Endothelial cell of umbilical vein (primary cell): ENCODE results near the gene SIGLEC6. TPM values are rescaled to one million over a fixed set of nuclear protein-coding genes. Genes with fewer than 3 reads are reported as not detected.

Experiments used
- BruUV-seq: library from RNA; stranded (reverse); fragments of 400-500 nt; replicated peaks from 2 replicates; lab custom pipeline; 2021; lab: Mats Ljungman, UMichigan
- CTCF ChIA-PET: fragments of 300-600, 350-600 bp; sonication (Branson Sonifier 250); formaldehyde crosslinking; loops from one replicate; lab custom pipeline; 2021; ENCODE audit warnings: antibody characterized with exemption, inconsistent platforms; lab: Charles Lee
- POLR2A ChIA-PET: fragments of 300-600, 350-600 bp; sonication (Branson Sonifier 250); formaldehyde crosslinking; loops from one replicate; lab custom pipeline; 2021; ENCODE audit warnings: antibody characterized with exemption, inconsistent platforms; lab: Charles Lee
- DNase-seq: peaks from one replicate; pipeline ENCODE4 v3.0.0-alpha.2; 2011; ENCODE audit warnings: low read depth, low spot score
- FAIRE-seq: peaks from 2 replicates; lab custom pipeline; 2011; peaks lifted over from hg19 to GRCh38; lab: Jason Lieb, UNC
- H2AFZ ChIP-seq: 2 replicates; pipeline ENCODE4 v1.6.0; 2012; ENCODE audit warnings: low read depth, low read length, control low read depth, inconsistent platforms
- H3K27ac ChIP-seq: 2 replicates; pipeline ENCODE4 v1.5.1; 2011; ENCODE audit warnings: low read depth, mild to moderate bottlenecking, control low read depth, low read length, moderate library complexity; ENCODE audit not compliant: insufficient read depth
- H3K27me3 ChIP-seq, 2 experiments: 2 replicates each; pipeline versions ENCODE4 v1.6.0 to v1.6.1; 2011; ENCODE audit warnings: low read length in 2 of 2, mixed read lengths in 1 of 2; ENCODE audit not compliant: control insufficient read depth in 2 of 2, insufficient read depth in 2 of 2
- H3K36me3 ChIP-seq, 2 experiments: 2 replicates in 1 of 2; 3 replicates in 1 of 2; pipeline ENCODE4 v1.5.1; 2011; ENCODE audit warnings: low read length in 2 of 2, mild to moderate bottlenecking in 1 of 2, moderate library complexity in 1 of 2; ENCODE audit not compliant: control insufficient read depth in 2 of 2, insufficient read depth in 2 of 2; ENCODE audit errors: extremely low read depth in 1 of 2
- H3K4me1 ChIP-seq: 3 replicates; pipeline ENCODE4 v1.5.1; 2011; ENCODE audit warnings: mild to moderate bottlenecking, low read length; ENCODE audit not compliant: control insufficient read depth, insufficient read depth; ENCODE audit errors: extremely low read depth
- H3K4me2 ChIP-seq: 2 replicates; pipeline ENCODE4 v1.6.1; 2011; ENCODE audit warnings: low read length, control low read depth, mixed read lengths; ENCODE audit not compliant: insufficient read depth
- H3K4me3 ChIP-seq, 3 experiments: fragments of 200-600 bp in 1 of 3; sonication (generic), shearing (Covaris generic) in 1 of 3; replicated peaks in 1 of 3; 2 replicates each; pipeline ENCODE4 v1.5.1; 2011 to 2016; ENCODE audit warnings: control low read depth in 3 of 3, low read length in 3 of 3, mild to moderate bottlenecking in 2 of 3, inconsistent platforms in 1 of 3, low read depth in 1 of 3, moderate library complexity in 1 of 3; ENCODE audit not compliant: insufficient read depth in 1 of 3
- H3K79me2 ChIP-seq: 2 replicates; pipeline ENCODE4 v1.6.0; 2012; ENCODE audit warnings: low read length, inconsistent platforms; ENCODE audit not compliant: control insufficient read depth, insufficient read depth
- H3K9ac ChIP-seq: replicated peaks from 2 replicates; pipeline ENCODE3; 2011; ENCODE audit warnings: low read length, control low read depth; ENCODE audit not compliant: insufficient read depth; ENCODE audit errors: extremely low read depth
- H3K9me1 ChIP-seq: replicated peaks from 3 replicates; pipeline ENCODE4 v1.6.0; 2011; ENCODE audit warnings: mild to moderate bottlenecking, low read length; ENCODE audit not compliant: control insufficient read depth, insufficient read depth; ENCODE audit errors: extremely low read depth
- H3K9me3 ChIP-seq: replicated peaks from 2 replicates; pipeline ENCODE4 v1.5.1; 2012; ENCODE audit warnings: low read length, inconsistent platforms; ENCODE audit not compliant: control insufficient read depth, insufficient read depth
- H4K20me1 ChIP-seq: replicated peaks from 2 replicates; pipeline ENCODE3; 2011; ENCODE audit warnings: mild to moderate bottlenecking, low read length; ENCODE audit not compliant: control insufficient read depth, insufficient read depth; ENCODE audit errors: extremely low read depth
- CTCF ChIP-seq, 2 donors: IDR thresholded peaks; 1 replicate in 1 of 2; 2 replicates in 1 of 2; pipeline ENCODE4 v1.5.1; 2011; ENCODE audit warnings: low read length in 2 of 2, mild to moderate bottlenecking in 2 of 2, moderate library complexity in 2 of 2, control low read depth in 1 of 2, inconsistent platforms in 1 of 2, low read depth in 1 of 2; ENCODE audit not compliant: insufficient read depth in 1 of 2; ENCODE audit errors: extremely low read depth in 1 of 2
- EZH2 ChIP-seq: IDR thresholded peaks from 2 replicates; pipeline ENCODE4 v1.6.1; 2012; ENCODE audit warnings: borderline replicate concordance, low read depth, mild to moderate bottlenecking, moderate library complexity, low read length, inconsistent platforms; ENCODE audit not compliant: severe bottlenecking
- FOS ChIP-seq: IDR thresholded peaks from 2 replicates; pipeline ENCODE4 v1.6.1; 2011; ENCODE audit warnings: mild to moderate bottlenecking, low read length, moderate library complexity, borderline replicate concordance; ENCODE audit not compliant: insufficient read depth
- GATA2 ChIP-seq: IDR thresholded peaks from 2 replicates; pipeline ENCODE4 v1.7.0; 2011; ENCODE audit warnings: low read depth, mild to moderate bottlenecking, moderate library complexity, mixed read lengths, low read length; ENCODE audit not compliant: insufficient read length, insufficient read depth
- JUN ChIP-seq: IDR thresholded peaks from 2 replicates; pipeline ENCODE4 v1.6.1; 2011; ENCODE audit warnings: borderline replicate concordance, low read depth; ENCODE audit not compliant: insufficient read length, insufficient read depth
- MAX ChIP-seq: IDR thresholded peaks from 2 replicates; pipeline ENCODE4 v1.6.1; 2011; ENCODE audit not compliant: insufficient read depth, insufficient read length
- MYC ChIP-seq: IDR thresholded peaks from one replicate; pipeline ENCODE4 v1.6.1; 2011; ENCODE audit warnings: mild to moderate bottlenecking, low read depth, low read length
- POLR2A ChIP-seq: IDR thresholded peaks from 2 replicates; pipeline ENCODE4 v1.6.1; 2012; ENCODE audit warnings: low read depth, mild to moderate bottlenecking, control low read depth, low read length
- POLR2AphosphoS5 ChIP-seq: IDR thresholded peaks from 2 replicates; pipeline ENCODE4 v1.6.1; 2012; ENCODE audit warnings: low read depth, mild to moderate bottlenecking, control low read depth, low read length, moderate library complexity; ENCODE audit not compliant: insufficient read depth
- dilution Hi-C: fragments of 300-500 bp; cut with MboI; formaldehyde crosslinking; loops from one replicate; pipeline ENCODE4 v1.15.0; 2019; ENCODE audit warnings: low sequenced_read_pairs; ENCODE audit not compliant: extremely low pct_ligation_motif_present
- intact Hi-C: fragments of 100-400 bp; cut with micrococcal nuclease; formaldehyde crosslinking; loops from one replicate; pipeline ENCODE4 v1.10.0; 2022
- polyA plus RNA-seq, 4 experiments: library from polyadenylated mRNA; depleted of rRNA in 3 of 4; stranded (reverse) in 3 of 4; unstranded in 1 of 4; fragments of >200 nt; gene quantifications; 2 replicates each; pipeline versions ENCODE4 v1.2.1 to v1.2.3, GENCODE V29; 2011 to 2012; ENCODE audit warnings: missing spikeins in 1 of 4
- total RNA-seq: library from RNA; stranded (reverse); gene quantifications from 2 replicates; pipeline ENCODE4 v1.2.3, GENCODE V29; 2021

The SIGLEC6 gene
- total and polyA plus RNA-seq, 2 donors (not counting 3 experiments of a cell fraction or from before 2014, with no cell fraction given), result not detected

DNA sequence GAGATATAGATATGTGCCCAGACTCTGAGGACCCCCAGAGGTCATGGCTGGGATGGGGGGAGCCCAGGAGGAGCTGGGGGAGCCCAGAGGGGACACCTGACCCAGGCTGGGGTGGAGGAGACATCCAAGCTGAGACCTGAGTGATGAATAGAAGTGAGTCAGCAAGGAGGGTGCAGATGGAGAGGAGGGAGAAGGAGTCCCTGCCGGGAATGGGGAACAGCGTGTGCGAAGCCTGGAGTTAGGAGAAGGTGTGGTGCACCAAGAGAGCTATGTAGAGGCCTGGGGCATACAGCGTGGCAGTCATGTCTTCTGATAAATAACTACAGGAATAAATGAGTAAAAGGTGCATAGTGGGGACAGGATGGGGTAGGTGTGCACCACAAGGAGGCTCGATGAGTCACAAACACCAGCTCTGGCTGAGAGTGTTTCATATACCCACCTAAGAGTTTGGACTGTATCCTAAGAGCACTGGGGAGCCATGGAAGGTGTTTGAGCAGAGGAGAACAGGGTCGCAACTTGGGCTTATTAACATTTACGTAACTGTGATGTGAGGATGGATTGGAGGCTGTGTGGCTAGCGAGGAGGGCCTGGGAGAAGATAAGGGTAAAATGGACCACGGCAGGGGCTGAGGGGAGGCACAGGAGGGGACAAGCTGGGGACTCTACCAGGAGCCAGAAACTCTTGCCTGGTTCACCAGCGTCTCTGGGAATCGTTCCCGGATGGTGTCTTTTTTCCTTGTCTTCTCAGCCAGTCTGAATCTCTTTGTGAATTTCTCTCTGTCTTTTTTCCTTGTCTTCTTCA lies 51.7 kb downstream of the SIGLEC6 start:
- intact Hi-C loops, result no loop called here
- no peaks in the 10 kb centered on the region for H3K9me1 ChIP-seq
- H3K4me2 ChIP-seq, result no peak overlapping the region
- FAIRE-seq, result no peak
- no TSS peak for BruUV-seq
- no peak for DNase-seq
- ChIA-PET CTCF (interaction anchor here (0.7 to 1.6 kb wide), 3 partner anchors 182 to 923 kb away, joined by 3 to 4 read pairs (median 3); no protein-coding TSS in a partner anchor), POLR2A (no interaction called here)
- H3K4me1 ChIP-seq, result peaks cover 3% of the 10 kb centered on the region
- no peak overlapping the region for H3K4me3 ChIP-seq
- H3K36me3 ChIP-seq, result no peaks in the 10 kb centered on the region
- H3K27me3 ChIP-seq, result no peaks in the 10 kb centered on the region
- dilution Hi-C loops, result no loop called here
- no peak overlapping the region for H3K9ac ChIP-seq
- no peaks in the 10 kb centered on the region for H3K79me2 ChIP-seq
- no peaks in the 10 kb centered on the region for H4K20me1 ChIP-seq
- TF ChIP-seq POLR2A, result no peak
- no peak for TF ChIP-seq MAX
- no peak for TF ChIP-seq MYC
- no peak for TF ChIP-seq JUN
- TF ChIP-seq FOS, result no peak
- H3K9me3 ChIP-seq, result no peaks in the 10 kb centered on the region
- no peak overlapping the region for H2AFZ ChIP-seq
- no peak overlapping the region for H3K27ac ChIP-seq

GRCh38 chr19:51478381-51479234 lies 52.9 kb downstream of the SIGLEC6 start, which contains the start of gene CEACAM18:
Gene CEACAM18, plus strand, starts transcription at chr19:51478539.
- ChIA-PET POLR2A (no interaction called here), CTCF (interaction anchor here (1.4 to 1.6 kb wide), 2 partner anchors 179 to 183 kb away, joined by 3 to 4 read pairs; no protein-coding TSS in a partner anchor)
- no peaks in the 10 kb centered on the region for H4K20me1 ChIP-seq
- H3K9me3 ChIP-seq, result no peaks in the 10 kb centered on the region
- DNase-seq (no peak), FAIRE-seq (no peak)
- dilution Hi-C loops, result no loop called here
- no peak within 1 kb of the TSS for H2AFZ ChIP-seq
- no peak within 1 kb of the TSS for H3K4me3 ChIP-seq
- no peak within 1 kb of the TSS for H3K9ac ChIP-seq
- H3K36me3 ChIP-seq, result no peaks in the 10 kb centered on the region
- TF ChIP-seq JUN, result no peak
- TF ChIP-seq GATA2, result no peak
- no peak for TF ChIP-seq FOS
- TF ChIP-seq EZH2, result no peak
- no peak for TF ChIP-seq CTCF (IDR thresholded peaks at IDR 0.05; ENCODE audit: extremely low read depth in 1 of 2, insufficient read depth in 1 of 2, low read depth in 1 of 2, low read length in 2 of 2)
- TF ChIP-seq MAX, result no peak
- no peak for TF ChIP-seq POLR2A
- TF ChIP-seq MYC, result no peak
- TF ChIP-seq POLR2AphosphoS5, result no peak
- H3K4me2 ChIP-seq, result no peak within 1 kb of the TSS
- no peaks in the 10 kb centered on the region for H3K9me1 ChIP-seq
- intact Hi-C loops, result no loop called here
- no TSS peak for BruUV-seq
- H3K79me2 ChIP-seq, result no peaks in the 10 kb centered on the region
- H3K4me1 ChIP-seq, result peaks cover 4% of the 10 kb centered on the region
- H3K27ac ChIP-seq, result no peak within 1 kb of the TSS
- no peaks in the 10 kb centered on the region for H3K27me3 ChIP-seq
